GM19463 (cell line): ENCODE measurements around the gene AP2M1.

Experiments used
- ATAC-seq: cut with Tn5 transposase; IDR thresholded peaks from one replicate; pipeline ENCODE4 v1.9.1; 2021; ENCODE audit warnings: mild to moderate bottlenecking, moderate library complexity; ENCODE audit not compliant: unreplicated experiment

AP2M1 gene

DNA sequence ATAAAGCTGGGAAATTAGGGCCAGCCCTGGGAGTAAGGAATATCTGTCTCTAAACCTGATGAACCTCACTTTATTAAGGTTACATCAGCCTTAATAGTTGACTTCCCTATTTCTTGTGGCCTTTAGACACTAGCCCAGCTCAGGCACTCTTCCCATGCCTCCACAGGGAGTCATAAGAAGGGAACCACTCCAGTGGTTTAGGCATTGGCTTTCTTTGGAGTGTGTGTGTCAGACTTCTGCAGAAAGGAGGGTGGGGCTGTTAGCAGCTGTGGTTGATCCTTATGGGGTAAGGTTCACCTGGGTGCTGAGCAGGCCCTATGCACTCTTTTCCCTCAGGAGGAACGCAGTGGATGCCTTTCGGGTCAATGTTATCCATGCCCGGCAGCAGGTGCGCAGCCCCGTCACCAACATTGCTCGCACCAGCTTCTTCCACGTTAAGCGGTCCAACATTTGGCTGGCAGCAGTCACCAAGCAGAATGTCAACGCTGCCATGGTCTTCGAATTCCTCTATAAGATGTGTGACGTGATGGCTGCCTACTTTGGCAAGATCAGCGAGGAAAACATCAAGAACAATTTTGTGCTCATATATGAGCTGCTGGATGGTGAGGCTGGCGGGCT is 4.0 kb downstream of the AP2M1 start:
- no peak for ATAC-seq

DNA sequence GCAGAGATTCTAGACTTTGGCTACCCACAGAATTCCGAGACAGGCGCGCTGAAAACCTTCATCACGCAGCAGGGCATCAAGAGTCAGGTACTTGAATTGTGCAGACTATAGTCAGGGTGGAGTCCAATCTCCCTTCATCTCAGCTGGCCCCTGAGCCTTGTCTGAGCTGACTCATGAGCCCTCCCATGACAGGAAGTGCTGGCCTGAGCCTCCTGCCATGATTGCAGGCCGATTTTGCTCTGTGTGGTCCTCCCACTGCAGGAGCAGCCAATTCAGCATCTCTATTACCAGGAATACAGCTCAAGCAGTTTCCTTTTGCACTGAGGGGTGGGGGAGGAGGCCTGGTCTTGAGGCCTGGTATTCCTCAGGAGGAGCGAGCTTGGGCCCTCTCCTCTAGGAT is 5.5 kb downstream of the AP2M1 start:
- ATAC-seq = no peak

DNA sequence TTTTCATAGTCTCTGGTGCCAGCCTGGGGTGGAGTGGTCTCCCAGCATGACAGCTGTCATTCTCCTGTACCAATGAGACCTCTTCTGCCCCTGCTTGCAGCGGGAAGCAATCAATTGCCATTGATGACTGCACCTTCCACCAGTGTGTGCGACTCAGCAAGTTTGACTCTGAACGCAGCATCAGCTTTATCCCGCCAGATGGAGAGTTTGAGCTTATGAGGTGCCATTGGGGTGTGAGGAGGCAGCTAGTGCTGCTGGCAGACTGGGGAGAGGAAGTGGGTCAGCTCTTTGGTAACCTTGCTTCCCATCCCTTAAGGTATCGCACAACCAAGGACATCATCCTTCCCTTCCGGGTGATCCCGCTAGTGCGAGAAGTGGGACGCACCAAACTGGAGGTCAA is 6.9 kb downstream of the AP2M1 start:
- no peak for ATAC-seq

DNA sequence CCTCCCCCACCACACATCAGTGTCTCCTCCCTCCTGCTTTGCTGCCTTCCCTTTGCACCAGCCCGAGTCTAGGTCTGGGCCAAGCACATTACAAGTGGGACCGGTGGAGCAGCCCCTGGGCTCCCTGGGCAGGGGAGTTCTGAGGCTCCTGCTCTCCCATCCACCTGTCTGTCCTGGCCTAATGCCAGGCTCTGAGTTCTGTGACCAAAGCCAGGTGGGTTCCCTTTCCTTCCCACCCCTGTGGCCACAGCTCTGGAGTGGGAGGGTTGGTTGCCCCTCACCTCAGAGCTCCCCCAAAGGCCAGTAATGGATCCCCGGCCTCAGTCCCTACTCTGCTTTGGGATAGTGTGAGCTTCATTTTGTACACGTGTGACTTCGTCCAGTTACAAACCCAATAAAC is 9.0 kb downstream of the AP2M1 start:
- no peak for ATAC-seq

DNA sequence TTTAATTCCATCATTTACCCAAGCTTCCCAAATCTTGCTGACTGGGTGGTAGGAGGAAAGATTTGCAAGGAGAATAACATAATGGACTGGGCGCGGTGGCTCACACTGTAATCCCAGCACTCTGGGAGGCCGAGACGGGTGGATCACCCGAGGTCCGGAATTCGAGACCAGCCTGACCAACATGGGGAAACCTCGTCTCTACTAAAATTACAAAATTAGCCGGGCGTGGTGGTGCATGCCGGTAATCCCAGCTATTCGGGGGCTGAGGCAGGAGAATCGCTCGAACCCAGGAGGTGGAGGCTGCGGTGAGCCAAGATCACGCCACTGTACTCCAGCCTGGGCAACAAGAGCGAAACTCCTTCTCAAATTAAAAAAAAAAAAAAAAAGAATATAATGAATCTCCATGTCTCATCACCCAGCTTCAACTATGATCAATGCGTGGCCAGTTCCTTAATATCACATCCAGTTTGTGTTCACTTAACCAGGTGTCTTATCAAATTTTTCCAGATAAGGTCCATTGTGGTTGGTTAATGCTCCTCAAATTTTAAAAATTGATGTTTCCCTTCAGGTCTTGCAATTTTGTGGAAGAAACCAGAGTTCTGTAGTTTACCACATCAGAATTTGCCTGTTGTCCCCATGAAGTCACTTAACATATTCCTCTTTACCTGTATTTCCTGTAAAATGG is 10.0 kb downstream of the AP2M1 start:
- ATAC-seq = no peak

DNA sequence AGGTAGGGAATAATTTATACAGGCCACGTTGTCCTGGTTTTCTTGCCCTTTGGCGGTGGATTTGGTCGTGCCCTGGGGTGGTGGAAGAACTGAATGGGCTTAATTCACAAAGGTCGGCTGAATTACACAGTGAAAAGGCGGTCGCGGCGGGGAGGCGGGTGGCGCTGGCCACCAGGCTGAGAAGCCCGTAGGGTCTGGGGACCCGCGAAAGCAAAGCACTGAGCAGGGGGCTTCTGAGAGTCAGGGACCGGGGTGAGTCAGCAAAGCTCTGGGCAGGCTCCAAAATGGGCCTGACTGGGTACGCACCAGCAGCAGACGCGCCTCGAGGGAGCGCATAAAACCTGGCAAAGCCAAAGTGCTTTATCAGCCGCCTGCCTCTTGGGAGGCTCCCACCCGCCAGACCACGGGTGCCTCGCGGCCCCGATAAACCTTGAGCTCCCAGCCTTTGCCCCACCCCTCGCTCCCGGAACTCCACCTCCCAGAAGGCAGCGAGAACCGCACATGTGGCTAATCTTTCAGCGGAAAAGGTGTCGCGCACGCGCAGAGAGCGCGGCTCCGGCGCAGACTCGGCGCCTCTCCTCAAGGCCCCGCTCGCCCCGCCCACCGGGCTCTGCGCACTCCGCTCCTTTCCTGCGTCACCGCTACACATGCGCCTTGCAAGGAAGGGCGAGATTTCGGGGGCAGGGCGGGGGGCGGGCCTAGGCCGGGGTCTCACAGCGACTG is 11.0 kb downstream of the AP2M1 start:
- ATAC-seq = peak; percentile 94

DNA sequence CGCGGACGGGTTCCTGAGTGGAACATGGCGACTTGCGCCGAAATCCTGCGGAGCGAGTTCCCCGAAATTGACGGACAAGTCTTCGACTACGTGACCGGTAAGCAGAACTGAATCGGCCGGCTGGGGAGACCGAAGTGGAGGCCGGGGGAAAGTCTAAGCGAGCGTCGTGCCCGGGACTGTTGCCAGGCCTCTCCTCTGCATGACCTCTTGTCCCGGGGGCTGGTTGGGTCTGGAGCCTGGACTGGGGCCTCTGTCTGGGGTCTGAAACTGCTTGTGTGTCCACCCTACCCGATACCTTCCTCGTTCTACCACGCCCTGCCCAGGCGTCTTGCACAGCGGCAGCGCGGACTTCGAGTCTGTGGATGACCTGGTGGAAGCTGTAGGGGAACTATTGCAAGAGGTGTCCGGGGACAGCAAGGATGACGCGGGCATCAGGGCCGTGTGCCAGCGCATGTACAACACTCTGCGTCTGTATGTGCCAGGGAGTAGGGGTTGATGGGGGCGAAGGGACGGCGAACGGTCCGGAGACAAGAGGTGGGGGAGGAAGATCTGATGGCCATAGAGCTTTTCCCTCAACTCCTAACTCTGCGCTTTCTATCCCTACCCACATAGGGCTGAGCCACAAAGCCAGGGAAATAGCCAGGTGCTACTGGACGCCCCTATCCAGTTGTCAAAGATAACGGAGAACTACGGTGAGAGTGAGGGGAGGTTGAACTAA is 11.7 kb downstream of the AP2M1 start, which contains the start of gene ABCF3:
Gene ABCF3 (plus strand): TSS at position 16 of the 718 bp plus-strand sequence. CDS start 9 bp downstream, at position 25.
- ATAC-seq = peak; percentile 17

DNA sequence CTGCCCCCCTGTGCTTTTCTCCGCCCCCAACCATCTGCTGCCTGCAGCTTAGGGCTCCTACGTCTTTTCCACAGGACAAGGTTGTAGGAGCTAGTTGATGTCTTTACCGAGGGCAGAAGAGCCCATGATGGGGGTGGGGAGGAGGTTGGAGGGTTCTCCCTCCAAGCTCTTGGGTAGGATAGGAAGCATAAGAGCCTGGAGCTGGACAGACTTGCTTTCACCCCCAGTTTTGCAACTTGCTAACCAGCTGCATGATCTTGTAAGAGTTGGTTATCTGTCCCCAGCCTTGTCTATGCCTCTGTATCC is 12.2 kb downstream of the AP2M1 start:
- ATAC-seq = no peak

DNA sequence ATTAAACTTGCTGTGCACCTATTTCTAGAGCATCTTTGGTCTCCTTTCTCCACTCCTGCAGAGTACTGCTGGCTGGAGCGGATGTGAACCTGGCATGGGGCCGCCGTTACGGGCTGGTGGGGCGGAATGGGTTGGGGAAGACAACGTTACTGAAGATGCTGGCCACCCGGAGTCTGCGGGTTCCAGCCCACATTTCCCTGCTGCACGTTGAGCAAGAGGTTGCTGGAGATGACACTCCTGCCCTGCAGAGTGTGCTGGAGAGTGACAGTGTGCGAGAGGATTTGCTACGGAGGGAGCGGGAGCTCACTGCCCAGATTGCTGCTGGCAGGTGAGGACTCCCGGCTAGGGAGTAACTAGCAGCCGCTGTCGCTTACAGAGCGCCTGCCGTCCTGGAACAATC is 13.4 kb downstream of the AP2M1 start:
- no peak for ATAC-seq

DNA sequence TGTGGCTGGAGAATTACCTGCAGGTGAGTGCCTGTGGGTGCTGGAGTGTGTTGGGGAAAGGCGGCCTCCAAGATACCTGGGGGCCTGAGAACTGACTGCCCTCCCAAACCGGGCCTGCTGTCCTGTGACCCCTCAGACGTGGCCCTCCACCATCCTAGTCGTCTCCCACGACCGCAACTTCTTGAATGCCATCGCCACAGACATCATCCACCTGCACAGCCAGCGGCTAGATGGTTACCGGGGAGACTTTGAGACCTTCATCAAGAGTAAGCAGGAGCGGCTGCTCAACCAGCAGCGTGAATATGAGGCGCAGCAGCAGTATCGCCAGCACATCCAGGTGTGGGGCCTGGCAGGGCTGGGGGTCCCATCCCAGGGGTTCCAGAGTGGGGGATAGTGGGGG is 14.8 kb downstream of the AP2M1 start:
- no peak for ATAC-seq

DNA sequence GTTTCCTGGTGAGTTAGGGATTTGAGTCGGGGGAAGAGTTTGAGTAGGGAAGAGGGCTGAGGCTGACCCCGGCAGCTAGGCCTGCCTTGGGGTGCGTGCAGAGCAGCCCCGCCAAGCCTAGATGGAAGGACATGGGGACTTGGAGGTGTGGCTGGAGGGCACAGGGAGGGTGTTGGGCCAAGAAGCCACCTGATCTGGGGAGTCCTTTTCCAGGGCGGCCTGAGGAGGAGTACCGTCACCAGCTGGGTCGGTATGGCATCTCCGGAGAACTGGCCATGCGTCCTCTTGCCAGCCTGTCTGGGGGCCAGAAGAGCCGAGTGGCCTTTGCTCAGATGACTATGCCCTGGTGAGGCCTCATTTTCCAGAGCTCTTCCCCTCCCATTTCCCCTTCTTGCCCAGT is 18.2 kb downstream of the AP2M1 start:
- ATAC-seq = no peak

DNA sequence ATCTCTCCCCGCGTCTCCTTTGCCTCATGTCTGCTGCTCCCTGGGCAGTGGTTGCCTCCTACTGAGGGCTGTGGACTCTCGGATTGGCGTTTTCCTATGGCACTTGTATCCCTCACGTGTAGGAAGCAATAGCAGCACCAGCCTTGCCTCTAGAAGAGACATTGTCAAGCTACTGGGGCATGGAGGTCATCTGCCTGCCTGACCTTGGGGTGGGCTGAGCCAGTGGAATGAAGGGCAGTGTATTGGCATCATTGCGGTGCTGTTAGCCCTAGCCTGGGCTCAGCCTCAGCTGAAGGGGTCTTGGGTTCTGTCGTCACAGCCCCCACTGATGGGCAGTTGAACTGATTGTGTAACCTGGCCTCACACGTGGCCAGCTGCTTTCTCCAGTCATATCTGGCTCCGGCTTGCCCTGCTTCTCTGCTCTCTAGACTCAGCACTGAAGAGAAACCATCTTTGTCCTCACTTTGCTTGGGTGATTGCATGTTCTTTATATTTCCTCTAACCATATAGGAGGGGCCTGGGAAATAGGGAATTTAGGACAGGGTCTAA is 19.4 kb downstream of the AP2M1 start:
- no peak for ATAC-seq

DNA sequence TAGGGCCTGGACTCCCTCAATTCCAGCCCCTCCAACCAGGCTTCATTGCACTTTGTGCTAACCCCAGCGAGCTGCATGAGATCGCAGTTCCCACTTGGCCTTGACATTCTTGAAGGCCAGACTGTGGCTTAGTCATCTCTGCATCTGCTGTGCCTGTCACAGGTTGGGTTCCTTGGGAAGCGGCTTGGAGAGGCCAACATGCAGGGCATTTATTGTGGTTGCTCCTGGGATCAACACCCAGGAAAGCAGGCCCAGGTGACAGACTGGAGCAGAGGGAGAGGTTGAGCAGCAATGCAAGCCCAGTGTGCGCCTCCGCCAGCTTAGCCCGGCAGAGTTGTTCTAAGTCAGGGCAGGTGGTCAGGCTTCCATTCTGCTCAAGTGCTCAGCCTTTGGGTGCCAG is 21.9 kb downstream of the AP2M1 start:
- ATAC-seq = no peak

DNA sequence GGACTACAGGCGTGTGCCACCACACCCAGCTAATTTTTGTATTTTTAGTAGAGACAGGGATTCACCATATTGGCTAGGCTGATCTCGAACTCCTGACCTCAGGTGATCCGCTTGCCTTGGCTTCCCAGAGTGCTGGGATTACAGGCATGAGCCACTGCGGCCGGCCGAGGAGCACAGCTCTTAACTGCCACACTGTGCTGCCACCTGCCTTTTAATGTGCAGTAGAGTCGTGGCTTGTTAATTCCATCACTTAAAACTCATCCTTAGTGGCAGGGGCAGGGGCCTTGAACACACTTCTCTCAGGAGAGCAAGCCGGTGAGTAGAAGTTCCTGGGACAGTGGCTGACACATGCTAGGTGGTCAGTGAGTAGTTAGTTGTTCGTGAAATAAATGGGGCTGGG is 23.9 kb downstream of the AP2M1 start:
- no peak for ATAC-seq

DNA sequence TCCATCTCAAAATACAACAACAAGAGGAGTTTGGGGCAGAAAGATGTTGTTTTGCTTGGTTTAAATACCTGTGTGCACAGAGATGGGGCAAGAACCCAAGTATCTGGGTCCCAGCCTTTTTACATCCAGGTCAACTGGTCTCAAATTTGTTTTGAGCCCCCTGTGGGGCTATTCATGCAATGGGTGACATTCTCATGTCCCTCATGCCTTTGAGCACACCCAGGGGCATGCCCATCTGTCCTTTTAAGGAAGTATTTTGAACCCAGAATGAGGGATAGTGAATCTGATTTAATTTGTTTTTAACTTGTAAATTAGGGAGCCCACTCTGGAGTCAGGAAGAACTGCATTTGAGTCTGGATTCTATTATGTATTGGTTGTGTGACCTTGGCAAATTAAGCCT is 26.2 kb downstream of the AP2M1 start:
- ATAC-seq = no peak

DNA sequence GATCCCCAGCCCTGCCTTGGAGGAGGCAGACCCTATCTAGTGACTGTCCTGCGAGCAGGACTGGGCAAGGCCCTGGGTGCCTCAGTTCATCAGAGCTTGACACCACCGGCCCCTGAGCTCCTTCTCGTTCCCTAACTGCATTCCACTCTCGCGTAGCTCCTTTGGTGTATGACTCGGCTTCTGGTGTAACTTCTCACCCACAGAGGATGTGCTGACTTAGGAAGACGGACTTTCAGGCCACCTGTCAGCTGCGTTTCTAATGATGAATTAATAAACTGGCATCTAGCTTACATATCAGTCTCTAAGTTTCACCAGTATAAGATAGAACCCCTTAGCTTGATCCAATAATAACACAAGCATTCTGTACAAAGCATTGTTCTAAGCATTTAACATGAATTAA is 28.9 kb downstream of the AP2M1 start:
- no peak for ATAC-seq

DNA sequence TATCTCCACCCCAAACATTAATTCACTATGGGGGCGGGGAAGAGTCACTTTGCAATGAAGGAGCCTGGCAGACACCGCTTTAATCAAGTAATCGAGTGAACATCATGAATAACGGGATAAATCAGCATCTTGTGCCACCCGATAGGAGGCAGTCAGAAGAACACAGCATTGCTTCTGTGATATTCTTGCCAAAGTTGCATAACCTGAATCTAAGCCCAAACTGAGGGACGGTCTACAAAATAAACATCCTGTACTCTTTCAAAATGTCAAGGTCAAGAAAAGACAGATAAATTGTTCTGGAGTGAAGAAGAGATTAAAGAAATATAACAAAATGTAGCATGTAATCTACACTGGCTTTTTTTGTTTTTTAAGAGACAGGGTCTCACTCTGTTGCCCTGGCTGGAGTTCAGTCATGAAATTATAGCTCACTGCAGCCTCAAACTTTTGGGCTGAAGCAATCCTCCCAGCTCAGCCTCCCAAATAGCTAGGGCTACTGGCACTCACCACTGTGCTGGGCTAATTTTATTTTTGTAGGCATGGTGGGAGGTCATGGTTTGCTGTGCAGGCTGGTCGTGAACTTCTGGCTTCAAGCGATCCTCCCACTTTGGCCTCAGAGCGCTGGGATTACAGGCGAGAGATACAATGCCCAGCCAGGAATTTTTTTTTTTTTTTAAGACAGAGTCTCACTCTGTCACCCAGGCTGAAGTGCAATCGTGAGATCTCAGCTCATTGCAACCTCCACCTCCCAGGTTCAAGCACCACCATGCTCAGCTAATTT is 34.7 kb downstream of the AP2M1 start:
- ATAC-seq = no peak

DNA sequence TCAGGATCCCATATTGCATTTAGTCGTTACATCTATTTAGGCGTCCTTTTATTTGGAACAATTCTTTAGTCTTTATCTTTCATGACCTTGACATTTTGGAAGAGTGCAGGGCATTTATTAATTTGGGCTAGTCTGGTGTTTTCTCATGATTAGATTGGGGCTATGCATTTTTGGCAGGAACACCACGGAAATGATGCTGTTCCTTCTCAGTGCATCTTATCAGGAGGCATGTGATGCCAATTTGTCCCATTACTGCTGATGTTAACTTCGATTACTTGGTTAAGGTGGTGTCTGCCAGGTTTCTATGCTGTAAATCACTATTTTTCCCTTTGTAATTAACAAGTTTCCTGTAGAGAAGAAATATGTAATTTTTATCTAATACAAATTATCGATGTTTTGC is 36.6 kb downstream of the AP2M1 start:
- ATAC-seq = no peak

DNA sequence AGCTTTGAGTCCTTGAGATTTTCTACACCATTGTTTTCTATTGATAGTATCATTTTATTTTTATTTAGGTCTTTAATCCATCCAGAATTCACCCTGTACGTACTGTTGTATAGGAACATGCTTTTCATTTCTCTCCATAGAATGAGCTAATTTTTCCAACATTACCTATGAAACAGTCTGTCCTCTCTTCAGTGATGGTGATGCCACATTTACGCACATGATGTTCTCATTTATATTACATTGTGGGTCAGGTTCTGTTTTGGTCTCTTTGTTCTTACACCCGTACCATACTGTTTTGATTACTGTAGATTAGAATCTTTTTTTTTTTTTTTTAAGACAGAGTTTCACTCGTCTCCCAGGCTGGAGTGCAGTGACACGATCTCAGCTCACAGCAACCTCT is 37.1 kb downstream of the AP2M1 start:
- ATAC-seq = no peak

DNA sequence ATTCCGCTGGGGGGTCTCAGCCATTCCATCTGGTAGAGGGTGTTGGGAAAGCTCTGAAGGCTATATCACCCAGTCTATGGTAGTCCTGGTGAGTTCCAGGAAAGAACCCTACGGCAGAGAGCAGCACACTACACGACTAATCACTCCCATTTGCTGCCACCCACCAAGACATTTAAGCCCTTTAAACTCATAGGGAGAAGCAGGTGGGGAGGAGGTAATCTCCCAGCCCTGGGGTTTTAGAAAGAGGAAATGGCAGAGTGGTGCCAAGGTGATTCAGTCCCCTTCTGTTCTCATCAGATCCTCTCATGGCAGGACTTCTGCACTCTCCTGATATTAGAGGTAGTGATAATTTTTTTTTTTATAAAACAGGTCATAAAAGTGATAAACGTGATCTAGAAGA is 44.2 kb downstream of the AP2M1 start:
- no peak for ATAC-seq

DNA sequence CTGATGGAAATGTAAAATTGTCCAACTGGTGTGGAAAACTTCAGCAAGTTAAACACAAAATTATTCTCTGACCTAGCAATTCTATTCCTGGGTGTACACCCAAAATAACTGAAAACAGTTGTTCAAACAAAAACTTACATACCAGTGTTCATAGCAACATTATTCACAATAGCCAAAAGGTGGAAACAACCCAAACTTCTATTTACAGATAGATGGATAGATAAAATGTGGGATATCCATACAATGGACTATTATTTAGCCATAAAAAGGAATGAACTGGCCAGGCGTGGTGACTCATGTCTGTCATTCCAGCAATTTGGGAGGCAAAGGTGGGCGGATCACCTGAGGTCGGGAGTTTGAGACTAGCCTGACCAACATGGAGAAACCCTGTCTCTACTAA is 47.9 kb downstream of the AP2M1 start:
- no peak for ATAC-seq
